Colonic mucosa (tissue), 4 donors: ENCODE measurements around the gene NUDT15. TPM values are rescaled to one million over a fixed set of nuclear protein-coding genes. Genes with fewer than 3 reads are reported as not detected.

Source experiments
- DNase-seq: peaks from one replicate; pipeline ENCODE4 v3.0.0-alpha.2; 2020
- H3K27ac ChIP-seq: fragments of 200-600 bp; one replicate; pipeline ENCODE4 v1.8.0; 2021
- H3K27me3 ChIP-seq: fragments of 200-600 bp; one replicate; pipeline ENCODE4 v1.8.0; 2021
- H3K36me3 ChIP-seq: fragments of 200-600 bp; one replicate; pipeline ENCODE4 v1.8.0; 2021
- H3K4me1 ChIP-seq: fragments of 200-600 bp; one replicate; pipeline ENCODE4 v1.8.0; 2021; ENCODE audit warnings: mild to moderate bottlenecking
- H3K4me3 ChIP-seq: fragments of 200-600 bp; one replicate; pipeline ENCODE4 v1.8.0; 2021
- H3K9ac ChIP-seq, 2 donors: one replicate each; pipeline ENCODE4 v1.7.0; 2013; ENCODE audit warnings: control low read depth in 2 of 2, low read depth in 2 of 2, low read length in 2 of 2
- H3K9me3 ChIP-seq: fragments of 200-600 bp; one replicate; pipeline ENCODE4 v1.8.0; 2021
- CTCF ChIP-seq: fragments of 200-600 bp; IDR thresholded peaks from one replicate; pipeline ENCODE4 v1.8.0; 2022; ENCODE audit warnings: antibody characterized with exemption, mild to moderate bottlenecking
- intact Hi-C: fragments of 100-400 bp; cut with DNase I; formaldehyde crosslinking; loops from one replicate; pipeline ENCODE4 v1.14.1; 2022
- total RNA-seq, 2 donors: library from RNA; stranded (reverse); fragmentation: NEBNext Ultra II Directional in 1 of 2; extraction: Animal tissue kit (Norgen Biotek cat#: 25700) in 1 of 2; gene quantifications; one replicate each; pipeline ENCODE4 v1.2.1, GENCODE V29; 2021
- donor health status: healthy.
- donor health status: DM: no; HTN: no; CAD: no.
- donor health status: DM: no; HTN: no; CAD: no.

NUDT15 gene
- total RNA-seq, 2 donors from 2014 or later: 24.5 to 43.8 TPM

- Histone ChIP-seq H3K36me3 (no peaks in the 10 kb centered on the region), H3K27me3 (no peaks in the 10 kb centered on the region), H3K4me1 (no peaks in the 10 kb centered on the region), H3K9ac (no peak overlapping the region), H3K4me3 (no peak overlapping the region), H3K27ac (no peak overlapping the region), H3K9me3 (no peaks in the 10 kb centered on the region)
- no peak for TF ChIP-seq CTCF
- no peak for DNase-seq
- intact Hi-C loops: no loop called here
Observed at GRCh38 chr13:48066310-48066989, 28.9 kb downstream of the NUDT15 start.

GRCh38 chr13:48068036-48068435 is 30.5 kb downstream of the NUDT15 start:
- intact Hi-C loops: no loop called here
- DNase-seq: no peak
- Histone ChIP-seq H3K4me3 (no peak overlapping the region), H3K9me3 (no peaks in the 10 kb centered on the region), H3K36me3 (no peaks in the 10 kb centered on the region), H3K27ac (no peak overlapping the region), H3K27me3 (no peaks in the 10 kb centered on the region), H3K4me1 (no peaks in the 10 kb centered on the region), H3K9ac (no peak overlapping the region)
- no peak for TF ChIP-seq CTCF

GRCh38 chr13:48068952-48069351 is 31.4 kb downstream of the NUDT15 start:
- H3K4me3 ChIP-seq: no peak overlapping the region
- no peaks in the 10 kb centered on the region for H3K36me3 ChIP-seq
- intact Hi-C loops: no loop called here
- no peak overlapping the region for H3K27ac ChIP-seq
- no peak overlapping the region for H3K9ac ChIP-seq
- no peaks in the 10 kb centered on the region for H3K9me3 ChIP-seq
- no peaks in the 10 kb centered on the region for H3K27me3 ChIP-seq
- no peak for DNase-seq
- H3K4me1 ChIP-seq: no peaks in the 10 kb centered on the region
- TF ChIP-seq CTCF: no peak

- no peaks in the 10 kb centered on the region for H3K9me3 ChIP-seq
- intact Hi-C loops: no loop called here
- no peak for TF ChIP-seq CTCF
- no peak overlapping the region for H3K27ac ChIP-seq
- H3K27me3 ChIP-seq: no peaks in the 10 kb centered on the region
- no peaks in the 10 kb centered on the region for H3K4me1 ChIP-seq
- H3K9ac ChIP-seq: no peak overlapping the region
- no peak overlapping the region for H3K4me3 ChIP-seq
- DNase-seq: no peak
- H3K36me3 ChIP-seq: no peaks in the 10 kb centered on the region
Observed at GRCh38 chr13:48069573-48069972, 32.0 kb downstream of the NUDT15 start.

GRCh38 chr13:48070942-48071341 is 33.4 kb downstream of the NUDT15 start:
- Histone ChIP-seq H3K27me3 (no peaks in the 10 kb centered on the region), H3K36me3 (peaks cover 5% of the 10 kb centered on the region), H3K9me3 (no peaks in the 10 kb centered on the region), H3K4me1 (no peaks in the 10 kb centered on the region), H3K4me3 (no peak overlapping the region), H3K9ac (no peak overlapping the region), H3K27ac (no peak overlapping the region)
- intact Hi-C loops: no loop called here
- TF ChIP-seq CTCF: no peak
- no peak for DNase-seq
